Gastrocnemius medialis (tissue), 4 donors: ENCODE measurements around the gene OXCT1. TPM values are rescaled to one million over a fixed set of nuclear protein-coding genes. Genes with fewer than 3 reads are reported as not detected.

Source experiments
- ATAC-seq, 2 donors: fragments of 150-250 bp; one replicate each; pipeline ENCODE4 v1.9.1; 2016
- DNase-seq, 2 donors: peaks; one replicate each; pipeline ENCODE4 v3.0.0-alpha.2; 2019
- H3K27ac ChIP-seq, 4 donors: fragments of 200-600 bp; sonication (generic); 1 replicate in 1 of 4; 2 replicates in 3 of 4; pipeline ENCODE4 v1.5.1; 2016 to 2018; ENCODE audit warnings: mild to moderate bottlenecking in 2 of 4, moderate library complexity in 1 of 4
- H3K27me3 ChIP-seq, 3 donors: fragments of 200-600 bp; sonication (generic) in 2 of 3; 1 replicate in 1 of 3; 2 replicates in 2 of 3; pipeline versions ENCODE4 v1.5.1 to v1.6.0; 2016 to 2019; ENCODE audit warnings: mild to moderate bottlenecking in 1 of 3, moderate library complexity in 1 of 3
- H3K36me3 ChIP-seq, 2 donors: fragments of 200-600 bp; sonication (generic) in 1 of 2; one replicate each; pipeline ENCODE4 v1.5.1; 2017 to 2018
- H3K4me1 ChIP-seq, 2 donors: fragments of 200-600 bp; sonication (generic) in 1 of 2; one replicate each; pipeline ENCODE4 v1.5.1; 2016 to 2017; ENCODE audit warnings: mild to moderate bottlenecking in 2 of 2
- H3K4me3 ChIP-seq, 4 donors: fragments of 200-600 bp; sonication (generic) in 3 of 4; 1 replicate in 1 of 4; 2 replicates in 3 of 4; pipeline ENCODE4 v1.5.1; 2016 to 2019; ENCODE audit warnings: mild to moderate bottlenecking in 2 of 4
- H3K9me3 ChIP-seq, 3 donors: fragments of 200-600 bp; sonication (generic) in 2 of 3; 1 replicate in 1 of 3; 2 replicates in 2 of 3; pipeline ENCODE4 v1.5.1; 2016 to 2019
- POLR2A ChIP-seq, 2 donors: fragments of 450-650 bp; IDR thresholded peaks; one replicate each; pipeline ENCODE4 v1.6.1; 2017; ENCODE audit warnings: antibody characterized with exemption in 2 of 2, mild to moderate bottlenecking in 2 of 2, moderate library complexity in 2 of 2
- in situ Hi-C, 4 donors: fragments of 200-750 bp; cut with MboI; loops; one replicate each; pipeline versions ENCODE4 v1.15.0 to v1.8.0; 2017; ENCODE audit warnings: low sequenced_read_pairs in 4 of 4
- intact Hi-C: fragments of 100-400 bp; cut with DNase I; formaldehyde crosslinking; loops from one replicate; pipeline ENCODE4 v1.15.1; 2023; ENCODE audit warnings: low total_unique reads
- total RNA-seq, 4 donors: library from RNA; depleted of rRNA; stranded (reverse); fragments of >200 nt; gene quantifications; one replicate each; pipeline versions ENCODE4 v1.1.0 to v1.2.3, GENCODE V29; 2016
- TF ChIP-seq, protein P1 (sequence below), 5 experiments: fragments of 450-650 bp in 3 of 5; fragments of 200-600 bp in 2 of 5; sonication (generic) in 2 of 5; IDR thresholded peaks in 4 of 5; conservative IDR thresholded peaks in 1 of 5; 1 replicate in 4 of 5; 2 replicates in 1 of 5; pipeline ENCODE4 v1.5.1; 2016 to 2019; ENCODE audit warnings: antibody characterized with exemption in 5 of 5, mild to moderate bottlenecking in 3 of 5, moderate library complexity in 3 of 5

OXCT1 gene
- total RNA-seq, 4 donors from 2014 or later: 9.4 to 45.4 (median 20.5) TPM

DNA sequence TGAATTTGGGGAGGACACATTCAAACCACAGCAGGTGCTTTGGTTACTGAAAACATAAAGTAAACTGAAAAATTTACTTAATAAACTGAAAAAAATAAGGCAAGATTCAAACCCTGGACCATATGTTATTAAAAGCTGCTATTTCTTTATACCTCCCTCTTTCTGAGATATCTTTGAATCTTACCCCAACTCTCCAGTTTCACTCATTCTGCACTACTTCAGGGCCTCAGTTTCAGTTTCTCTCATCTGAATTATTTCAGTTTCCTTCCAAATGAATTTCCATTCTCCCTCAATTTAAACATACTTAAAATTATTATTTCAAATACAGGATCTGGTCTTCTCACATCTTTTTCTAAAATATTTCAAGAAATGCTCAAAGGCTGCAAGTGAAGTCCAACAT, 4.9 kb upstream of the OXCT1 start:
- no peak for ATAC-seq
- intact Hi-C loops: no loop called here
- H3K27me3 ChIP-seq: no peaks in the 10 kb centered on the region

DNA sequence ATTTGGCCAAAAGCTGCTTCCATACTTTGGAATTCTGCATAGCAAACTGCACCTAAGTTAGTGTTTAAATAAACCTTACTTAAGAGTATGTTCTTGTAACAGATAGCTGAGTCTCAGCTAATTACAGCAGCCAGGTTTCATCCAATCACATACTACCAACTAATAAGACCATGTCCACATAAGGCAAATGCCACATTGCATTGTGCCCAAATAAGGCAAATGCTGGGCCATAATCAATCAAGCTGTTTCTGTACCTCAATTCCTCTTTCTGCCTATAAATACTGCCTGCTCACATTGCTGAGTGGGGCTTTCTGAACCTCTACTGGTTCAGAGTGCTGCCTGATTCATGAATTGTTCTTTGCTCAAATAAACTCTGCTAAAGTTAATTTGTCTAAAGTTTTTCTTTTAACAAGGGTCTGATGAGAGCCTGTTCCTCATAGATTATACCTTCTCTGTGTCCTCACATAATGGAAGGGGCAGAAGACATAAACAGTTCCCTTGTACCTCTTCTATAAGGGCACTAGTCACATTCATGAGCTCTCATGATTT, 4.4 kb upstream of the OXCT1 start:
- no peak for DNase-seq
- in situ Hi-C loops (loop anchor here in 3 of 4 donors (25.0 kb wide), 3 partner anchors 188 to 1013 kb away; partner anchors contain the start of gene CCDC152 (in 2 of the 3)), intact Hi-C loops (no loop called here)
- no peak for ATAC-seq
- Histone ChIP-seq H3K27ac (no peak overlapping the region), H3K4me1 (peaks cover 0 to under 1% of the 10 kb centered on the region in 2 donors), H3K27me3 (no peaks in the 10 kb centered on the region), H3K9me3 (no peaks in the 10 kb centered on the region), H3K36me3 (no peaks in the 10 kb centered on the region), H3K4me3 (no peak overlapping the region)
- TF ChIP-seq, protein P1, sequence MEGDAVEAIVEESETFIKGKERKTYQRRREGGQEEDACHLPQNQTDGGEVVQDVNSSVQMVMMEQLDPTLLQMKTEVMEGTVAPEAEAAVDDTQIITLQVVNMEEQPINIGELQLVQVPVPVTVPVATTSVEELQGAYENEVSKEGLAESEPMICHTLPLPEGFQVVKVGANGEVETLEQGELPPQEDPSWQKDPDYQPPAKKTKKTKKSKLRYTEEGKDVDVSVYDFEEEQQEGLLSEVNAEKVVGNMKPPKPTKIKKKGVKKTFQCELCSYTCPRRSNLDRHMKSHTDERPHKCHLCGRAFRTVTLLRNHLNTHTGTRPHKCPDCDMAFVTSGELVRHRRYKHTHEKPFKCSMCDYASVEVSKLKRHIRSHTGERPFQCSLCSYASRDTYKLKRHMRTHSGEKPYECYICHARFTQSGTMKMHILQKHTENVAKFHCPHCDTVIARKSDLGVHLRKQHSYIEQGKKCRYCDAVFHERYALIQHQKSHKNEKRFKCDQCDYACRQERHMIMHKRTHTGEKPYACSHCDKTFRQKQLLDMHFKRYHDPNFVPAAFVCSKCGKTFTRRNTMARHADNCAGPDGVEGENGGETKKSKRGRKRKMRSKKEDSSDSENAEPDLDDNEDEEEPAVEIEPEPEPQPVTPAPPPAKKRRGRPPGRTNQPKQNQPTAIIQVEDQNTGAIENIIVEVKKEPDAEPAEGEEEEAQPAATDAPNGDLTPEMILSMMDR (IDR thresholded peaks at IDR 0.05 in 4 of 5, conservative IDR thresholded peaks at IDR 0.05 in 1 of 5): no peak
- TF ChIP-seq POLR2A (IDR thresholded peaks at IDR 0.05): no peak

More for the DNA sequence above, 4.9 kb upstream of the OXCT1 start:
- Histone ChIP-seq H3K36me3 (no peaks in the 10 kb centered on the region), H3K27ac (no peak overlapping the region), H3K9me3 (no peaks in the 10 kb centered on the region), H3K4me3 (no peak overlapping the region), H3K4me1 (no peaks in the 10 kb centered on the region)
- no peak for DNase-seq
- in situ Hi-C loops: no loop called here
- TF ChIP-seq POLR2A (IDR thresholded peaks at IDR 0.05): no peak
- TF ChIP-seq, protein P1 (IDR thresholded peaks at IDR 0.05 in 4 of 5, conservative IDR thresholded peaks at IDR 0.05 in 1 of 5): no peak

DNA sequence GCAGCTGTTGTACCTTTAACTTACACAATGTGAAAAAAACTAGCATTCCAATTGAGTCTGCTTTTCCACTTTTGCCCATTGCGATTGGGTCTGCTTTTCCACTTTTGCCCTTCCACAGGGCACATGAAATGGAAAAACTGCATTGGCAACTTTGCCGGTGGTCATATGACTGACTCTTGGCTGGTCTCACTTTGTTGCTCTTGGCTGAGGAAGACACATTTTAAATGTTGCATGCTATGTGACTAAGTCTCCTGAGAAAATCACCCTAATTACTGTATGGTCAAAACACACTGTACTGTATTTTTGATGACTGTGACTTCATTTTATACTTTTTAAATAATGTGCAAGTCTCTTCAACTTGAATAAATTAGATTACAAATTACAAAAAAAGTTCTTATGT, 1.6 kb upstream of the OXCT1 start:
- intact Hi-C loops: loop anchor here (2.0 kb wide), 1 partner anchor 33 kb away; the partner anchor contains the start of gene RIMOC1
- DNase-seq (no peak), ATAC-seq (no peak)
- Histone ChIP-seq H3K27ac (no peak overlapping the region), H3K4me1 (peaks cover 7 to 11% of the 10 kb centered on the region in 2 donors), H3K27me3 (no peaks in the 10 kb centered on the region), H3K36me3 (no peaks in the 10 kb centered on the region), H3K9me3 (no peaks in the 10 kb centered on the region), H3K4me3 (no peak overlapping the region)
- in situ Hi-C loops: loop anchor here in 3 of 4 donors (25.0 kb wide), 3 partner anchors 190 to 1015 kb away; partner anchors contain the start of gene CCDC152 (in 2 of the 3)
- TF ChIP-seq, protein P1 (IDR thresholded peaks at IDR 0.05 in 4 of 5, conservative IDR thresholded peaks at IDR 0.05 in 1 of 5): no peak
- no peak for TF ChIP-seq POLR2A (IDR thresholded peaks at IDR 0.05)

DNA sequence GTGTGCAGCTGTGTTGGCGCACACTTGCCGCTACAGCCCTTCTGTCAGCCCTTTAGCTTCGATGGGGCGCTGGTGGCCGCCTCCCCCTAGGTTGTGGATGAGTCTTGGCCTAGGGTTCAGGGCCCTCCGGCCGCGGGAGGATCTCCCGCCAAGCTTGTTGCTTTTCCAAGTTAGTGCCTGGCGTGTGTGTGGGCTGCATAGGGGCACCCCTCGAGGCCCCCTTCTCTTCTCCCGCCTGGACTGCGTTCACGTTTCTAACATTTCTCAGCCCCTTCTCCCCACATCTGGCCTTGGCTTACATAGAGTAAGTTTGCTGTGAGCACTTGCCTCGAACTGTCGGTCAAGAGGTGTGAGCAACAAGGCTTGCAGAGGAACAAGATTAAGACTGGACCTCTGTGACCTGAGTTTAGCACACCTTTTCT, 413 bp upstream of the OXCT1 start:
- Histone ChIP-seq H3K4me1 (peaks cover 7 to 11% of the 10 kb centered on the region in 2 donors), H3K27me3 (no peaks in the 10 kb centered on the region), H3K4me3 (peak overlapping the region; percentile 74 to 87 (median 84)), H3K9me3 (no peaks in the 10 kb centered on the region), H3K27ac (peak overlapping the region; percentile 80 to 89 (median 86)), H3K36me3 (no peaks in the 10 kb centered on the region)
- in situ Hi-C loops (loop anchor here in 3 of 4 donors (25.0 kb wide), 3 partner anchors 192 to 1017 kb away; partner anchors contain the start of gene CCDC152 (in 2 of the 3)), intact Hi-C loops (loop anchor here (2.0 kb wide), 1 partner anchor 34 kb away; the partner anchor contains the start of gene RIMOC1)
- no peak for DNase-seq
- ATAC-seq: no peak
- TF ChIP-seq, protein P1 (IDR thresholded peaks at IDR 0.05 in 4 of 5, conservative IDR thresholded peaks at IDR 0.05 in 1 of 5): no peak
- peak in 1 of 2 donors; percentile 4 for TF ChIP-seq POLR2A (IDR thresholded peaks at IDR 0.05)
